Astrocyte (in vitro differentiated cells and primary cell): ENCODE measurements around the gene DOCK3.

Experiments used
- EZH2 ChIP-seq: IDR thresholded peaks from 2 replicates; pipeline ENCODE4 v1.6.1; 2012; ENCODE audit warnings: mild to moderate bottlenecking, low read length, inconsistent platforms; ENCODE audit not compliant: insufficient read depth
- TF ChIP-seq, protein P1 (sequence below): IDR thresholded peaks from 2 replicates; pipeline ENCODE4 v1.5.1; 2011; ENCODE audit warnings: low read depth, mild to moderate bottlenecking, inconsistent platforms, low read length, moderate library complexity; ENCODE audit not compliant: insufficient read depth

- TF ChIP-seq, protein P1, sequence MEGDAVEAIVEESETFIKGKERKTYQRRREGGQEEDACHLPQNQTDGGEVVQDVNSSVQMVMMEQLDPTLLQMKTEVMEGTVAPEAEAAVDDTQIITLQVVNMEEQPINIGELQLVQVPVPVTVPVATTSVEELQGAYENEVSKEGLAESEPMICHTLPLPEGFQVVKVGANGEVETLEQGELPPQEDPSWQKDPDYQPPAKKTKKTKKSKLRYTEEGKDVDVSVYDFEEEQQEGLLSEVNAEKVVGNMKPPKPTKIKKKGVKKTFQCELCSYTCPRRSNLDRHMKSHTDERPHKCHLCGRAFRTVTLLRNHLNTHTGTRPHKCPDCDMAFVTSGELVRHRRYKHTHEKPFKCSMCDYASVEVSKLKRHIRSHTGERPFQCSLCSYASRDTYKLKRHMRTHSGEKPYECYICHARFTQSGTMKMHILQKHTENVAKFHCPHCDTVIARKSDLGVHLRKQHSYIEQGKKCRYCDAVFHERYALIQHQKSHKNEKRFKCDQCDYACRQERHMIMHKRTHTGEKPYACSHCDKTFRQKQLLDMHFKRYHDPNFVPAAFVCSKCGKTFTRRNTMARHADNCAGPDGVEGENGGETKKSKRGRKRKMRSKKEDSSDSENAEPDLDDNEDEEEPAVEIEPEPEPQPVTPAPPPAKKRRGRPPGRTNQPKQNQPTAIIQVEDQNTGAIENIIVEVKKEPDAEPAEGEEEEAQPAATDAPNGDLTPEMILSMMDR, result no peak
- no peak for TF ChIP-seq EZH2
These were observed 541.6 kb downstream of the DOCK3 start for GRCh38 chr3:51216291-51216690.
